Activated T-helper 9 cell treated with anti-CD3 and anti-CD28 coated beads, Interleukin-2, amount 50 U/mL, for 16 hours (primary cell): ENCODE data around the gene COPS4.

Source experiments
- DNase-seq: peaks from one replicate; pipeline ENCODE4 v3.0.0-alpha.2; 2020; ENCODE audit warnings: low read depth

The COPS4 gene

GRCh38 chr4:83124111-83124780, 89.3 kb downstream of the COPS4 start:
- no peak for DNase-seq
